ENCODE results near the gene TMEM141.

TMEM141 gene

GRCh38 chr9:136820971-136821825 is 30.1 kb downstream of the TMEM141 start:
- no peaks in the 10 kb centered on the region for H3K27me3 ChIP-seq (ENCODE audit: control insufficient read depth in 3 of 3, insufficient read depth in 3 of 3, low read depth in 1 of 3, low read length in 3 of 3)
- H2BK5ac ChIP-seq (ENCODE audit: low read length): peak overlapping the region; percentile 90
- H3K4me3 ChIP-seq (ENCODE audit: low read length in 2 of 2): peak overlapping the region in 1 of 2 donors; percentile 74

DNA sequence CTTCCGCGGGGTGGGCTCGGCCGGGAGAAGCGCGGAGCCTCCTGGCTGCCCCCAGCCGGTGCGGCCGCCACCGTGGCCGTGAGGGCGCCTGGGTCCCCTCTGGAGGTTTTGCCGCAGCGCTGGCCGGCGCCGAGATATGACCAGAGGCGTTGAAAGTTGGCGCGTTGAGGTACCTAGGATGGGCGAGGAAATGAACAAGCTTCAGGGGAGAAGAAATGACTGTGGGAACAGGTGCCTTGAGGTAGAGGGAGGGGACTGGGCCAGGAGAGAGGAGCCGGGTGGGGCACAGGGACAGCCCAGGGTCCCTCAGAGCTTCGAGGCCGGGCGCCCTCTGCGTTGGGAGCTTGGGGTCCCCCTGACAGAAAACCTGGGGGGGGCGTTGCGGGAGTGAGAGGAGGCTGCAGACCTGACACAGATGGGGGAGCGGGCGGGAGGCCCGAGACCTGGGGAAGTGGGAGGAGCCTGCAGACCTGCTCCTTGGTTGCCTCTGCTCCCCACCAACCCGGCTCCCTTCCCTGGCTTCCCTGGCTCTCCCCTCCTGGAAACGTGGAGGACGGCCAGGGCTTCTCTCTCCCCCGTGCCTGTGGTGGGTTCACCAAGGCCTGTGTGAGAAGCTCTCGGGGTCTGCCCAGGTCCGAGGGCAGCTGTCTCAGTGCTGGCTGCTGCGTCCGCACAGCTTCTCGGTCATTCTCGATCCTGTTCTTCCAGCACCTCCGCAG is 30.8 kb downstream of the TMEM141 start:
- H3K18ac ChIP-seq (ENCODE audit: low read length): peak overlapping the region; percentile 88
- peak overlapping the region in 1 of 2 donors; percentile 74 for H3K4me3 ChIP-seq (ENCODE audit: low read length in 2 of 2)
- peak overlapping the region; percentile 90 for H2BK5ac ChIP-seq (ENCODE audit: low read length)
- peaks cover 21 to 68% of the 10 kb centered on the region in 2 donors for H3K36me3 ChIP-seq (replicated peaks in 1 of 2; ENCODE audit: control insufficient read depth in 2 of 2, insufficient read depth in 2 of 2, low read length in 2 of 2)
- no peaks in the 10 kb centered on the region for H3K27me3 ChIP-seq (ENCODE audit: control insufficient read depth in 3 of 3, insufficient read depth in 3 of 3, low read depth in 1 of 3, low read length in 3 of 3)
- DNase-seq (ENCODE audit: low spot score): no peak
- peak overlapping the region; percentile 38 for H3K14ac ChIP-seq (ENCODE audit: low read length)
- no CpG with 5 or more reads among the region's 42 CpGs for WGBS, 2 donors (ENCODE audit: extremely low coverage in 2 of 2, insufficient read length in 2 of 2, insufficient replicate concordance in 1 of 2)
- H2BK120ac ChIP-seq (ENCODE audit: low read depth, low read length): no peak overlapping the region
- peaks cover 0 to 3% of the 10 kb centered on the region in 2 donors for H3K9me3 ChIP-seq (replicated peaks in 1 of 2; ENCODE audit: control insufficient read depth in 2 of 2, insufficient read depth in 1 of 2, low read depth in 1 of 2, low read length in 2 of 2)
- no peak overlapping the region for H4K91ac ChIP-seq (ENCODE audit: low read depth, low read length, poor library complexity)
- no peak overlapping the region for H2BK12ac ChIP-seq (ENCODE audit: low read length)
- peaks cover 0 to 6% of the 10 kb centered on the region in 2 donors for H3K4me1 ChIP-seq (ENCODE audit: control insufficient read depth in 2 of 2, insufficient read depth in 1 of 2, low read depth in 1 of 2, low read length in 2 of 2)
- peak overlapping the region; percentile 8 for H2AK5ac ChIP-seq (ENCODE audit: low read depth, low read length)
- H3K23ac ChIP-seq (ENCODE audit: low read depth, low read length, poor library complexity): peak overlapping the region; percentile 43
- no peak overlapping the region for H2BK15ac ChIP-seq (ENCODE audit: low read length)
- H4K8ac ChIP-seq (ENCODE audit: low read depth, low read length): no peak overlapping the region
- H3K9ac ChIP-seq (ENCODE audit: low read depth, low read length, poor library complexity): peak overlapping the region; percentile 81
- H2AFZ ChIP-seq (ENCODE audit: low read length): no peak overlapping the region
- no peak overlapping the region for H3K4me2 ChIP-seq (ENCODE audit: insufficient read depth, low read length, poor library complexity, severe bottlenecking)
- no peak overlapping the region for H3K4ac ChIP-seq (ENCODE audit: low read length)
- H3K27ac ChIP-seq (replicated peaks; ENCODE audit: low read length): no peak overlapping the region
- H3K79me1 ChIP-seq (ENCODE audit: low read depth, low read length): peaks cover 18% of the 10 kb centered on the region

More at GRCh38 chr9:136820971-136821825, 30.1 kb downstream of the TMEM141 start:
- H3K18ac ChIP-seq (ENCODE audit: low read length): peak overlapping the region; percentile 88
- H3K27ac ChIP-seq (replicated peaks; ENCODE audit: low read length): no peak overlapping the region
- no peak overlapping the region for H2BK12ac ChIP-seq (ENCODE audit: low read length)
- no peak overlapping the region for H2BK120ac ChIP-seq (ENCODE audit: low read depth, low read length)
- H3K79me1 ChIP-seq (ENCODE audit: low read depth, low read length): peaks cover 14% of the 10 kb centered on the region
- H3K36me3 ChIP-seq (replicated peaks in 1 of 2; ENCODE audit: control insufficient read depth in 2 of 2, insufficient read depth in 2 of 2, low read length in 2 of 2): peaks cover 17 to 67% of the 10 kb centered on the region in 2 donors
- H3K9me3 ChIP-seq (replicated peaks in 1 of 2; ENCODE audit: control insufficient read depth in 2 of 2, insufficient read depth in 1 of 2, low read depth in 1 of 2, low read length in 2 of 2): peaks cover 0 to 3% of the 10 kb centered on the region in 2 donors
- WGBS, 2 donors (ENCODE audit: extremely low coverage in 2 of 2, insufficient read length in 2 of 2, insufficient replicate concordance in 1 of 2): no CpG with 5 or more reads among the region's 83 CpGs
- H3K14ac ChIP-seq (ENCODE audit: low read length): peak overlapping the region; percentile 12
- H3K4me1 ChIP-seq (ENCODE audit: control insufficient read depth in 2 of 2, insufficient read depth in 1 of 2, low read depth in 1 of 2, low read length in 2 of 2): peaks cover 0 to 6% of the 10 kb centered on the region in 2 donors
- no peak overlapping the region for H2AFZ ChIP-seq (ENCODE audit: low read length)
- no peak for DNase-seq (ENCODE audit: low spot score)
- peak overlapping the region; percentile 85 for H2BK15ac ChIP-seq (ENCODE audit: low read length)
- peak overlapping the region; percentile 88 for H3K9ac ChIP-seq (ENCODE audit: low read depth, low read length, poor library complexity)
- H3K23ac ChIP-seq (ENCODE audit: low read depth, low read length, poor library complexity): peak overlapping the region; percentile 43
- H2AK5ac ChIP-seq (ENCODE audit: low read depth, low read length): peak overlapping the region; percentile 84
- H3K4me2 ChIP-seq (ENCODE audit: insufficient read depth, low read length, poor library complexity, severe bottlenecking): peak overlapping the region; percentile 91
- H4K8ac ChIP-seq (ENCODE audit: low read depth, low read length): peak overlapping the region; percentile 76
- H3K4ac ChIP-seq (ENCODE audit: low read length): no peak overlapping the region
- no peak overlapping the region for H4K91ac ChIP-seq (ENCODE audit: low read depth, low read length, poor library complexity)

DNA sequence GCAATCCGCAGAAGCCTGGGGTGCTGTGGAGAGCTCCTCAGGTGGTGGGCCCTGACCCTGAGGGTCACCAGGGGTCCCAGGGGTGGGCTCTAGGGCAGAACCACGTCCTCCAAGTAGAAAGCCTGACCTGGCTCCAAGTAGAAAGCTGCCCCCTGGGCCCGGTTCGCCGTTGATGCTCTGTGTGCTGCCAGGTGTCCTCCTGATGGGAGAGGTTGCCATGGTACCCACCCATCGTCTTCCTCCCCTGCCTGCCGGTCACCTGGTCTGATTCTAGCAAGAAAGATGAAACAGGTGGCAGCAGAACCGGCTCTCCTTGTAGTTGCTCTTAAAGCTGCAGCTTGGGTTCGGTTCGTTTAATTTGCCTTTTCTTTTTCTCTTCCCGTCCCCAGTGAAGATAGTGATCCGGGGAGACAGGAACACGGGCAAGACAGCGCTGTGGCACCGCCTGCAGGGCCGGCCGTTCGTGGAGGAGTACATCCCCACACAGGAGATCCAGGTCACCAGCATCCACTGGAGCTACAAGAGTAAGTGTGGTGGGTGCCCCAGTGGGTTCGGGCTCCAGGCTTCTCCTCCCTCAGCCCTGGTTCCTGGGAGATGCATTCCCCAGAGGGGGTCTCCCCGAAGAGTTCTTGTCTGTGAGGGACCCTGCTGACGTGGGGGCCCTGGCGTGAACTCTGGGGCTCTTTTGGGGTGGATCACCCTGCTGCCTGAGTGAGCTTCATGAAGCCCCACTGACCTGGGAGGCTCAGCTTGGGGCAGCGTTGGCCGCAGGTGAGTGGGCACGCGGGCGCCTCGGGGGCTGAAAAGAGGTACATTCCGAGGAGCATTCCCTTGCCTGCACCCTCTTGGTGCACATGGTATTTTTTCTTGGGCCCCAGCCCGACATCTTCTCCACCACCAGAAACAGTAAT is 32.2 kb downstream of the TMEM141 start:
- H3K27me3 ChIP-seq (ENCODE audit: control insufficient read depth in 3 of 3, insufficient read depth in 3 of 3, low read depth in 1 of 3, low read length in 3 of 3): no peaks in the 10 kb centered on the region
- no peak overlapping the region for H4K91ac ChIP-seq (ENCODE audit: low read depth, low read length, poor library complexity)
- peaks cover 18% of the 10 kb centered on the region for H3K79me1 ChIP-seq (ENCODE audit: low read depth, low read length)
- H4K8ac ChIP-seq (ENCODE audit: low read depth, low read length): no peak overlapping the region
- no peak overlapping the region for H2AFZ ChIP-seq (ENCODE audit: low read length)
- H3K23ac ChIP-seq (ENCODE audit: low read depth, low read length, poor library complexity): no peak overlapping the region
- peaks cover 0 to 3% of the 10 kb centered on the region in 2 donors for H3K9me3 ChIP-seq (replicated peaks in 1 of 2; ENCODE audit: control insufficient read depth in 2 of 2, insufficient read depth in 1 of 2, low read depth in 1 of 2, low read length in 2 of 2)
- H2BK120ac ChIP-seq (ENCODE audit: low read depth, low read length): no peak overlapping the region
- H3K4ac ChIP-seq (ENCODE audit: low read length): no peak overlapping the region
- H3K4me1 ChIP-seq (ENCODE audit: control insufficient read depth in 2 of 2, insufficient read depth in 1 of 2, low read depth in 1 of 2, low read length in 2 of 2): peaks cover 0 to 6% of the 10 kb centered on the region in 2 donors
- DNase-seq (ENCODE audit: low spot score): no peak
- H3K18ac ChIP-seq (ENCODE audit: low read length): no peak overlapping the region
- H3K9ac ChIP-seq (ENCODE audit: low read depth, low read length, poor library complexity): peak overlapping the region; percentile 34
- no peak overlapping the region for H3K14ac ChIP-seq (ENCODE audit: low read length)
- no peak overlapping the region for H3K27ac ChIP-seq (replicated peaks; ENCODE audit: low read length)
- no peak overlapping the region for H2BK12ac ChIP-seq (ENCODE audit: low read length)
- no peak overlapping the region for H2AK5ac ChIP-seq (ENCODE audit: low read depth, low read length)
- no peak overlapping the region for H3K4me2 ChIP-seq (ENCODE audit: insufficient read depth, low read length, poor library complexity, severe bottlenecking)
- no CpG with 5 or more reads among the region's 30 CpGs for WGBS, 2 donors (ENCODE audit: extremely low coverage in 2 of 2, insufficient read length in 2 of 2, insufficient replicate concordance in 1 of 2)
- H2BK5ac ChIP-seq (ENCODE audit: low read length): peak overlapping the region; percentile 5
- no peak overlapping the region for H2BK15ac ChIP-seq (ENCODE audit: low read length)
- no peak overlapping the region for H3K4me3 ChIP-seq (ENCODE audit: low read length in 2 of 2)
- peaks cover 35 to 73% of the 10 kb centered on the region in 2 donors for H3K36me3 ChIP-seq (replicated peaks in 1 of 2; ENCODE audit: control insufficient read depth in 2 of 2, insufficient read depth in 2 of 2, low read length in 2 of 2)
